Natural killer cell (primary cell): ENCODE results near the gene MB21D2. TPM values are rescaled to one million over a fixed set of nuclear protein-coding genes. Genes with fewer than 3 reads are reported as not detected.

ENCODE experiments used
- ATAC-seq, 3 donors: fragments of 150-1000 bp in 2 of 3; fragments of 200-7000 bp in 1 of 3; cut with Tn5 transposase; 1 replicate in 1 of 3; 2 replicates in 2 of 3; pipeline ENCODE4 v1.10.0; 2021; ENCODE audit warnings: mild to moderate bottlenecking in 2 of 3, moderate library complexity in 2 of 3
- DNase-seq, 2 donors: peaks; one replicate each; pipeline versions ENCODE4 v3.0.0 to v3.0.0-alpha.2; 2013 to 2021; ENCODE audit warnings: mixed read lengths in 1 of 2
- H3K27ac ChIP-seq: one replicate; pipeline ENCODE4 v1.5.1; 2013; ENCODE audit warnings: mild to moderate bottlenecking, low read length
- H3K27me3 ChIP-seq: one replicate; pipeline ENCODE4 v1.6.1; 2013; ENCODE audit warnings: low read length; ENCODE audit not compliant: control insufficient read depth, insufficient read depth
- H3K36me3 ChIP-seq: one replicate; pipeline ENCODE4 v1.6.1; 2013; ENCODE audit warnings: low read length; ENCODE audit not compliant: control insufficient read depth, insufficient read depth
- H3K4me1 ChIP-seq: one replicate; pipeline ENCODE4 v1.6.1; 2013; ENCODE audit warnings: low read length; ENCODE audit not compliant: control insufficient read depth, insufficient read depth
- H3K4me3 ChIP-seq: one replicate; pipeline ENCODE4 v1.5.1; 2013; ENCODE audit warnings: low read length
- H3K9me3 ChIP-seq: one replicate; pipeline ENCODE4 v1.6.1; 2013; ENCODE audit warnings: low read length; ENCODE audit not compliant: control insufficient read depth, insufficient read depth
- H3K27ac Mint-ChIP-seq, 2 donors: one replicate each; pipeline ENCODE4 v1.8.0; 2022; ENCODE audit warnings: mild to moderate bottlenecking in 2 of 2, mixed read lengths in 2 of 2, moderate library complexity in 1 of 2
- H3K27me3 Mint-ChIP-seq, 2 donors: one replicate each; pipeline ENCODE4 v1.8.0; 2022; ENCODE audit warnings: low read depth in 2 of 2, mixed read lengths in 2 of 2
- H3K36me3 Mint-ChIP-seq: one replicate; pipeline ENCODE4 v1.8.0; 2022; ENCODE audit warnings: mixed read lengths
- H3K4me1 Mint-ChIP-seq, 2 donors: one replicate each; pipeline ENCODE4 v1.8.0; 2022; ENCODE audit warnings: mixed read lengths in 2 of 2
- H3K4me3 Mint-ChIP-seq: one replicate; pipeline ENCODE4 v1.8.0; 2022; ENCODE audit warnings: mild to moderate bottlenecking, moderate library complexity, mixed read lengths
- H3K9me3 Mint-ChIP-seq, 2 donors: one replicate each; pipeline ENCODE4 v1.8.0; 2022; ENCODE audit warnings: mixed read lengths in 2 of 2
- CTCF ChIP-seq: fragments of 200-600 bp; IDR thresholded peaks from one replicate; pipeline ENCODE4 v1.8.0; 2022; ENCODE audit warnings: antibody characterized with exemption
- WGBS: methylation state at CpG from one replicate; pipeline ENCODE4 v1.1.7; 2013; ENCODE audit warnings: missing lambda C conversion rate; ENCODE audit not compliant: insufficient coverage; 5-methylcytosine and 5-hydroxymethylcytosine counted together
- intact Hi-C: fragments of 100-400 bp; cut with micrococcal nuclease; formaldehyde crosslinking; loops from one replicate; pipeline ENCODE4 v1.14.2; 2022
- total RNA-seq, 4 donors: library from RNA; stranded (reverse); fragments of 120-200 nt in 1 of 4; gene quantifications; one replicate each; pipeline versions ENCODE4 v1.2.3 to v1.2.4, GENCODE V29; 2013 to 2022

MB21D2 gene
- total RNA-seq, 3 donors from 2014 or later (not counting 1 experiment from before 2014, with no cell fraction given) = 0.19 to 0.45 (median 0.27) TPM

GRCh38 chr3:192843723-192844485, 73.8 kb downstream of the MB21D2 start:
- no peaks in the 10 kb centered on the region for H3K27me3 ChIP-seq
- H3K27ac Mint-ChIP-seq = no peak overlapping the region
- H3K27ac ChIP-seq = no peak overlapping the region
- H3K27me3 Mint-ChIP-seq = no peaks in the 10 kb centered on the region
- 91% methylated on average over 10 of the region's 10 CpGs for WGBS
- no peak overlapping the region for H3K4me3 Mint-ChIP-seq
- no peak for ATAC-seq
- no peaks in the 10 kb centered on the region for H3K9me3 ChIP-seq
- no peaks in the 10 kb centered on the region for H3K36me3 Mint-ChIP-seq
- peaks cover 0 to 2% of the 10 kb centered on the region in 2 donors for H3K9me3 Mint-ChIP-seq
- H3K36me3 ChIP-seq = no peaks in the 10 kb centered on the region
- no peaks in the 10 kb centered on the region for H3K4me1 Mint-ChIP-seq
- H3K4me1 ChIP-seq = no peaks in the 10 kb centered on the region
- TF ChIP-seq CTCF = no peak
- no peak overlapping the region for H3K4me3 ChIP-seq
- no peak for DNase-seq
- intact Hi-C loops = no loop called here

GRCh38 chr3:192843119-192843518, 74.5 kb downstream of the MB21D2 start:
- ATAC-seq (no peak), DNase-seq (no peak)
- H3K9me3 ChIP-seq = no peaks in the 10 kb centered on the region
- H3K4me3 Mint-ChIP-seq = no peak overlapping the region
- H3K4me1 Mint-ChIP-seq = no peaks in the 10 kb centered on the region
- no peak overlapping the region for H3K27ac ChIP-seq
- H3K27me3 ChIP-seq = no peaks in the 10 kb centered on the region
- TF ChIP-seq CTCF = no peak
- intact Hi-C loops = no loop called here
- no peaks in the 10 kb centered on the region for H3K4me1 ChIP-seq
- 77% methylated on average over 2 of the region's 2 CpGs for WGBS
- no peak overlapping the region for H3K4me3 ChIP-seq
- H3K9me3 Mint-ChIP-seq = peaks cover 0 to 2% of the 10 kb centered on the region in 2 donors
- H3K27ac Mint-ChIP-seq = no peak overlapping the region
- no peaks in the 10 kb centered on the region for H3K27me3 Mint-ChIP-seq
- no peaks in the 10 kb centered on the region for H3K36me3 Mint-ChIP-seq
- H3K36me3 ChIP-seq = no peaks in the 10 kb centered on the region

- Mint-ChIP-seq H3K27me3 (no peaks in the 10 kb centered on the region), H3K27ac (no peak overlapping the region), H3K9me3 (peaks cover 0 to 2% of the 10 kb centered on the region in 2 donors), H3K4me1 (no peaks in the 10 kb centered on the region), H3K4me3 (no peak overlapping the region), H3K36me3 (no peaks in the 10 kb centered on the region)
- 74% methylated on average over 1 of the region's 1 CpG for WGBS
- TF ChIP-seq CTCF = no peak
- intact Hi-C loops = no loop called here
- H3K4me1 ChIP-seq = no peaks in the 10 kb centered on the region
- ATAC-seq = no peak
- DNase-seq = no peak
- no peaks in the 10 kb centered on the region for H3K27me3 ChIP-seq
- no peaks in the 10 kb centered on the region for H3K9me3 ChIP-seq
- no peak overlapping the region for H3K4me3 ChIP-seq
- no peaks in the 10 kb centered on the region for H3K36me3 ChIP-seq
- no peak overlapping the region for H3K27ac ChIP-seq
Measured at GRCh38 chr3:192842711-192843110, 74.9 kb downstream of the MB21D2 start.

GRCh38 chr3:192842138-192842537, 75.5 kb downstream of the MB21D2 start:
- no peaks in the 10 kb centered on the region for H3K27me3 ChIP-seq
- Mint-ChIP-seq H3K4me3 (no peak overlapping the region), H3K27me3 (no peaks in the 10 kb centered on the region), H3K9me3 (peaks cover 0 to 2% of the 10 kb centered on the region in 2 donors), H3K36me3 (no peaks in the 10 kb centered on the region), H3K4me1 (no peaks in the 10 kb centered on the region), H3K27ac (no peak overlapping the region)
- no peak for DNase-seq
- no peak overlapping the region for H3K27ac ChIP-seq
- ATAC-seq = no peak
- intact Hi-C loops = no loop called here
- TF ChIP-seq CTCF = no peak
- H3K4me1 ChIP-seq = no peaks in the 10 kb centered on the region
- 76% methylated on average over 6 of the region's 8 CpGs for WGBS
- no peaks in the 10 kb centered on the region for H3K36me3 ChIP-seq
- no peaks in the 10 kb centered on the region for H3K9me3 ChIP-seq
- H3K4me3 ChIP-seq = no peak overlapping the region
